Stimulated activated CD4-positive, alpha-beta T cell treated with anti-CD3 and anti-CD28 coated beads, TNF-alpha, amount 100 ng/mL, for 1 hour (primary cell): ENCODE results near the gene PSD2.

ENCODE experiments used
- DNase-seq, 3 donors: peaks; one replicate each; pipeline ENCODE4 v3.0.0-alpha.2; 2020; ENCODE audit warnings: low read depth in 3 of 3, low spot score in 1 of 3

The PSD2 gene

GRCh38 chr5:139872851-139873794 lies 77.5 kb downstream of the PSD2 start:
- no peak for DNase-seq

GRCh38 chr5:139875957-139876356 lies 80.3 kb downstream of the PSD2 start:
- no peak for DNase-seq

- no peak for DNase-seq
Measured at GRCh38 chr5:139877129-139877597, 81.6 kb downstream of the PSD2 start.

- no peak for DNase-seq
Measured at GRCh38 chr5:139878093-139878492, 82.5 kb downstream of the PSD2 start.

GRCh38 chr5:139880416-139881142 lies 85.0 kb downstream of the PSD2 start:
- no peak for DNase-seq

- DNase-seq, result no peak
Measured at GRCh38 chr5:139881143-139881733, 85.6 kb downstream of the PSD2 start.

- no peak for DNase-seq
Measured at GRCh38 chr5:139882316-139882715, 86.7 kb downstream of the PSD2 start.

- no peak for DNase-seq
Measured at GRCh38 chr5:139882961-139883539, 87.4 kb downstream of the PSD2 start.

- no peak for DNase-seq
Measured at GRCh38 chr5:139884144-139884543, 88.5 kb downstream of the PSD2 start.

GRCh38 chr5:139884734-139885133 lies 89.1 kb downstream of the PSD2 start:
- DNase-seq, result no peak

GRCh38 chr5:139885172-139885856 lies 89.7 kb downstream of the PSD2 start:
- DNase-seq, result no peak

- DNase-seq, result no peak
Measured at GRCh38 chr5:139885857-139886208, 90.2 kb downstream of the PSD2 start.

- no peak for DNase-seq
Measured at GRCh38 chr5:139886213-139886612, 90.6 kb downstream of the PSD2 start.

- no peak for DNase-seq
Measured at GRCh38 chr5:139888370-139888769, 92.8 kb downstream of the PSD2 start.

GRCh38 chr5:139889410-139889809 lies 93.8 kb downstream of the PSD2 start:
- no peak for DNase-seq

- DNase-seq, result no peak
Measured at GRCh38 chr5:139893873-139894272, 98.3 kb downstream of the PSD2 start.
